ENCODE measurements around the gene ISL2. TPM values are rescaled to one million over a fixed set of nuclear protein-coding genes. Genes with fewer than 3 reads are reported as not detected.

ISL2 gene
- total RNA-seq, 6 experiments from 2014 or later: 3.7 to 6.6 (median 5.0) TPM

DNA sequence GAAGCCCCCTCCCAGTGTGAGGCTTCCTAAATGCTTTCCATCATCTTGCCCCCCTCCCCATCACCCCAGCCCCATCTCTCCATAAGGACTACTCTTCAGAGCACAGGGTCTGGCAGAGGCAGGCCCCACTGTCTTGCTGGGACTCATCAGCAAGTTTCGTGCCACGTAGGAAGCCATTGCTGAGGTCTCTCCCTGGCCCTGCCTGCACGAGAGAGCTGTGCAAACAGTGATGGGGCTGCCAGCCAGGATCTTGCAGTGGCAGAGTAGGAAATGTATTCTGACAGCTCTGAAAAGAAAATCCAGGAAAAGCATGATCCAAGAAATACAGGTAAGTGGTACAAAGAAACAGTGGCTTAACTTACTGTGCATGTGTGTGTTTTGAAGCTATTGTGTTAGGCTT lies 22.6 kb downstream of the ISL2 start:
- H3K27ac Mint-ChIP-seq: no peak overlapping the region
- no peaks in the 10 kb centered on the region; the same call in none of the 2 replicates for H3K27me3 Mint-ChIP-seq (ENCODE audit: insufficient read depth)
- H3K36me3 Mint-ChIP-seq (ENCODE audit: low read depth): no peaks in the 10 kb centered on the region
- H3K4me3 Mint-ChIP-seq: no peak overlapping the region
- DNase-seq: no peak
- H3K4me1 Mint-ChIP-seq (ENCODE audit: low read depth): peaks cover 12% of the 10 kb centered on the region
- no peaks in the 10 kb centered on the region for H3K9me3 Mint-ChIP-seq
- TF ChIP-seq, protein P1, sequence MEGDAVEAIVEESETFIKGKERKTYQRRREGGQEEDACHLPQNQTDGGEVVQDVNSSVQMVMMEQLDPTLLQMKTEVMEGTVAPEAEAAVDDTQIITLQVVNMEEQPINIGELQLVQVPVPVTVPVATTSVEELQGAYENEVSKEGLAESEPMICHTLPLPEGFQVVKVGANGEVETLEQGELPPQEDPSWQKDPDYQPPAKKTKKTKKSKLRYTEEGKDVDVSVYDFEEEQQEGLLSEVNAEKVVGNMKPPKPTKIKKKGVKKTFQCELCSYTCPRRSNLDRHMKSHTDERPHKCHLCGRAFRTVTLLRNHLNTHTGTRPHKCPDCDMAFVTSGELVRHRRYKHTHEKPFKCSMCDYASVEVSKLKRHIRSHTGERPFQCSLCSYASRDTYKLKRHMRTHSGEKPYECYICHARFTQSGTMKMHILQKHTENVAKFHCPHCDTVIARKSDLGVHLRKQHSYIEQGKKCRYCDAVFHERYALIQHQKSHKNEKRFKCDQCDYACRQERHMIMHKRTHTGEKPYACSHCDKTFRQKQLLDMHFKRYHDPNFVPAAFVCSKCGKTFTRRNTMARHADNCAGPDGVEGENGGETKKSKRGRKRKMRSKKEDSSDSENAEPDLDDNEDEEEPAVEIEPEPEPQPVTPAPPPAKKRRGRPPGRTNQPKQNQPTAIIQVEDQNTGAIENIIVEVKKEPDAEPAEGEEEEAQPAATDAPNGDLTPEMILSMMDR (IDR thresholded peaks at IDR 0.05): no peak

DNA sequence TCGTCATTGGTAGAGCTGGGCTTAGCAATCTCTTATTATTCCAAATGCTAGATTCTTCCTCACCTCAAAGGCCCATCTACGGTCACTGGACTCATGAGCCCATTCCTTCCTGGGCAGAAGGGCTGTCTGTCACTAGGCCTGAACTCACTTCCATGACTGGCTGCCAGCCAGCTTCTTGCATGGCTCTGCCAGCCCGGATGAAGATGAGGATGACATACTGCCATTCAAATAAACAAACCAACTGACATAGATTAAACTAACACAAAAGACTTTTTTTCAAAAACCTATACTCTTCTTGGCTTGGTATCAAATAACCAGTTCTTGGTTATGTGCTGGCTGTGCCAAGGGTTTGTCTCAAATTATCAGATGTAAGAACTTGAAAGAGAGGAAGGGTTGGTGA lies 23.8 kb downstream of the ISL2 start:
- DNase-seq: no peak
- H3K27ac Mint-ChIP-seq: no peak overlapping the region
- no peaks in the 10 kb centered on the region for H3K9me3 Mint-ChIP-seq
- H3K4me3 Mint-ChIP-seq: no peak overlapping the region
- H3K27me3 Mint-ChIP-seq (ENCODE audit: insufficient read depth): no peaks in the 10 kb centered on the region; the same call in none of the 2 replicates
- peaks cover 2% of the 10 kb centered on the region; the same call in 1 of the 2 replicates for H3K4me1 Mint-ChIP-seq (ENCODE audit: low read depth)
- no peaks in the 10 kb centered on the region for H3K36me3 Mint-ChIP-seq (ENCODE audit: low read depth)
- TF ChIP-seq, protein P1 (IDR thresholded peaks at IDR 0.05): no peak

DNA sequence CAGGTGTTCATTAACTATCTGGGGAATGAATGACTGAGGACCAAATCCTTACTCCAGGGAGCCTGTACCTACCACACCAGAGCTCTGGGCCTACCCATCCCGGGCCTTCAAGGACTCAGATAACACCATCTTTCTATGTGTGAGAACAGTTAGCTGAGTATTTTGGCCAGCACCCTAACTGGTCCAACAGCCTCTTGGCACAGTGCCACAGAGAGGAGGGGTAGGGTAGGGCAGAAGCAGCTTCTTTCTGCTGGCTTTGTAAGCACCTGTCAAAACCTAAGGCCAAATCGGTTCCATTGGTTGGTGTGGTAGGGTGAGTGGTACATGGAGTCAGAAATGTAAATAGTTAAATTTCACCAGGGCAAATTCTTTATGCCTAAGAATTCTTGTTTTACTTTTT lies 26.7 kb downstream of the ISL2 start:
- Mint-ChIP-seq H3K9me3 (no peaks in the 10 kb centered on the region), H3K36me3 (ENCODE audit: low read depth) (no peaks in the 10 kb centered on the region), H3K27me3 (ENCODE audit: insufficient read depth) (no peaks in the 10 kb centered on the region; the same call in none of the 2 replicates), H3K4me1 (ENCODE audit: low read depth) (no peaks in the 10 kb centered on the region; the same call in 1 of the 2 replicates), H3K27ac (no peak overlapping the region), H3K4me3 (no peak overlapping the region)
- TF ChIP-seq, protein P1 (IDR thresholded peaks at IDR 0.05): no peak
- no peak for DNase-seq

DNA sequence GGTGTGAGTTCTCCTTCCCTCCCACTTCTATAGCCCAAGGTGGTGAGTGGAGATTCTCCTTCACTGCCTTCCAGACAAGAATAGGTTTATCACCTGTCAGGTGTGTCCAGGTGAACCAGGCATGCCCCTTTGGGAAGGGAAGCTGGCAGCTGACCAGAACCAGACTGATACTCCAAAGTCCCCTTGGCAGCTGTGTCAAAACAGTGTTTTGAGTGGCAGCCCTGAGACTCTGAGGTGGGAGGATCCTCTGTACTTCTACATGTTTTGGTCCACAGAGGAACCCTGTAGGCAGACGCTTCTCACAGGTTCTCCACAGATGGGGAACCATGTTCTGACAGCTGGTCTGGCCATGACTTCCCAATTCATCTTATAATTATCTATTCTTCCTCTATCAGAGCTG lies 30.1 kb downstream of the ISL2 start:
- Mint-ChIP-seq H3K4me3 (no peak overlapping the region), H3K4me1 (ENCODE audit: low read depth) (no peaks in the 10 kb centered on the region; the same call in 1 of the 2 replicates), H3K27ac (no peak overlapping the region), H3K9me3 (no peaks in the 10 kb centered on the region), H3K27me3 (ENCODE audit: insufficient read depth) (no peaks in the 10 kb centered on the region; the same call in none of the 2 replicates), H3K36me3 (ENCODE audit: low read depth) (no peaks in the 10 kb centered on the region)
- TF ChIP-seq, protein P1 (IDR thresholded peaks at IDR 0.05): no peak
- no peak for DNase-seq

DNA sequence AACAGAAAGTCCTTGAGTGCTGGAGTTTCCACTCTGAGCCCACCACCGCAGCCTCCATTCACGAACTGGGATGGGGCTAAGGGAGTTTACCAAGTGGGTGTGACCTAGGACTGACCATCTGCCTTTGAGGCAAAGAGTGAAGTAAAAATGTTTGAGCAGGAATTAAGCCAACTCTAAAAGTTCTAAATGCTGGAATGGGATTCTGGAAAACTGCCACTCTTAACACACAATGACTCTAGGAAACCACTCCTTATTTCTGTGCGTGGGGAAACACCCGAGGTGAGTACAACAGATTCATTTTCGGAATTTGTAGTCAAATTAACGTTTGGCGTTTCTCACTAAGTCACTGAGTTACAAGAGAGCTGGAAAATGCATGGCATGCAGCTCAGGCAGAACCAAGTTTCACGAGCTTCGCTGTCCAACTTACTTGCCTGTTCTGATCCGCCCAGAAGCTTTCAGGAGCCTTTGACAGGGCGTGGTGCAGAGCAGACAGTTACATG lies 31.6 kb downstream of the ISL2 start:
- TF ChIP-seq, protein P1 (IDR thresholded peaks at IDR 0.05): no peak
- no peak for DNase-seq
- peaks cover 7% of the 10 kb centered on the region; the same call in 1 of the 2 replicates for H3K36me3 Mint-ChIP-seq (ENCODE audit: low read depth)
- no peaks in the 10 kb centered on the region for H3K9me3 Mint-ChIP-seq
- H3K27ac Mint-ChIP-seq: no peak overlapping the region
- no peak overlapping the region for H3K4me3 Mint-ChIP-seq
- H3K27me3 Mint-ChIP-seq (ENCODE audit: insufficient read depth): no peaks in the 10 kb centered on the region; the same call in none of the 2 replicates
- no peaks in the 10 kb centered on the region; the same call in 1 of the 2 replicates for H3K4me1 Mint-ChIP-seq (ENCODE audit: low read depth)
